Measurements from ENCODE around the gene NAALADL1.

The NAALADL1 gene

GRCh38 chr11:65059959-65060824, 1.8 kb upstream of the NAALADL1 start:
- H3K4me3 ChIP-seq (ENCODE audit: low read depth, low read length), result no peak overlapping the region
- DNase-seq (ENCODE audit: low read depth), result no peak
- TF ChIP-seq POLR2A (IDR thresholded peaks at IDR 0.05; ENCODE audit: extremely low read depth, insufficient read length) (no peak), MYC (IDR thresholded peaks at IDR 0.05; ENCODE audit: low read depth, low read length) (no peak), CTCF (IDR thresholded peaks at IDR 0.05; ENCODE audit: low read depth, low read length) (no peak)
- TF ChIP-seq, protein P1, sequence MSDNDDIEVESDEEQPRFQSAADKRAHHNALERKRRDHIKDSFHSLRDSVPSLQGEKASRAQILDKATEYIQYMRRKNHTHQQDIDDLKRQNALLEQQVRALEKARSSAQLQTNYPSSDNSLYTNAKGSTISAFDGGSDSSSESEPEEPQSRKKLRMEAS (IDR thresholded peaks at IDR 0.05; ENCODE audit: low read depth, low read length), result no peak

DNA sequence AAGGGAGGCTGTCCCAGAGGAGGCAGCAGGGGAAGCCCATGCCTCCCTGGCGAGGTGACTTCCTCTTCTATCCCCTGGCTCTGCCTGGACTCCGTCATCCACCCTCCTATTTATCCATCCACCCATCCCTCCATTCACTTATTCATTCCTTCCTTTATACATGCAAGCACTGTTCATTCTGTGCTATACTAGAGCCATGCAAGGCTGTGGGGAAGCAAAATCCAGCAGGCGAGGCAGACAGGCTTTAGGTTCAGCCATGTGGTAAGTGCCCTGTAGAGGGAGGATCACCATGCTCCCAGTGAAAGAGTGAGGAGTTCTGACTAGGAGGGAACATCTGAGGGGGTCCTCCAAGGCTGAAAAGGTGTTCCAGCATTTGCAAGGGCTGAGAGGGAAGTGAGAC, 1.2 kb upstream of the NAALADL1 start:
- H3K4me3 ChIP-seq (ENCODE audit: low read depth, low read length), result no peak overlapping the region
- TF ChIP-seq, protein P1 (IDR thresholded peaks at IDR 0.05; ENCODE audit: low read depth, low read length), result no peak
- TF ChIP-seq POLR2A (IDR thresholded peaks at IDR 0.05; ENCODE audit: extremely low read depth, insufficient read length) (no peak), CTCF (IDR thresholded peaks at IDR 0.05; ENCODE audit: low read depth, low read length) (no peak), MYC (IDR thresholded peaks at IDR 0.05; ENCODE audit: low read depth, low read length) (no peak)
- no peak for DNase-seq (ENCODE audit: low read depth)

DNA sequence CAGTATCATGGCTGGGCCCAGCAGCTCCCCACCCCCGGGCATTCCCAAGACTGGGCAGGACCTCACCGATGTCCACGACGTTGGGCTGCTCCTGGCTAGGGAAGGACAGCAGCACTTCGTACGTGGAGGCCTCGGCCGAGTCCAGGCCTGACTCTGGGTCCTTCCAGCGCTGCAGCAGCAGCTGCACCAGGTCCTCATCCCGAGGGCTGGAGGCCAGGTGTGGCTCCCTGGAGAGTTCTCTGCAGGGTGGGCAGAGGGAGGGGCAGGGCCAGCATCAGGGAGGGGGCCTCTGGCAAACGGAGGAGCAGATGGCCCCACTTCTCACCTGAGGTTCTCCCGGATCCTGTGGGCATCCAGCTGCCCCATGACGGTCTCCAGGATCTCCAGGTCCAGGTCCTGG, 341 bp downstream of the NAALADL1 start:
- TF ChIP-seq CTCF (IDR thresholded peaks at IDR 0.05; ENCODE audit: low read depth, low read length), result no peak
- no peak for TF ChIP-seq POLR2A (IDR thresholded peaks at IDR 0.05; ENCODE audit: extremely low read depth, insufficient read length)
- no peak for TF ChIP-seq MYC (IDR thresholded peaks at IDR 0.05; ENCODE audit: low read depth, low read length)
- TF ChIP-seq, protein P1 (IDR thresholded peaks at IDR 0.05; ENCODE audit: low read depth, low read length), result no peak
- no peak for DNase-seq (ENCODE audit: low read depth)
- H3K4me3 ChIP-seq (ENCODE audit: low read depth, low read length), result no peak overlapping the region

- DNase-seq (ENCODE audit: low read depth), result no peak
- TF ChIP-seq MYC (IDR thresholded peaks at IDR 0.05; ENCODE audit: low read depth, low read length) (no peak), CTCF (IDR thresholded peaks at IDR 0.05; ENCODE audit: low read depth, low read length) (no peak), POLR2A (IDR thresholded peaks at IDR 0.05; ENCODE audit: extremely low read depth, insufficient read length) (no peak)
- TF ChIP-seq, protein P1 (IDR thresholded peaks at IDR 0.05; ENCODE audit: low read depth, low read length), result no peak
- H3K4me3 ChIP-seq (ENCODE audit: low read depth, low read length), result no peak overlapping the region
These were observed 827 bp downstream of the NAALADL1 start for GRCh38 chr11:65057526-65057925.

- no peak for DNase-seq (ENCODE audit: low read depth)
These were observed 1.4 kb downstream of the NAALADL1 start for GRCh38 chr11:65056999-65057398.

DNA sequence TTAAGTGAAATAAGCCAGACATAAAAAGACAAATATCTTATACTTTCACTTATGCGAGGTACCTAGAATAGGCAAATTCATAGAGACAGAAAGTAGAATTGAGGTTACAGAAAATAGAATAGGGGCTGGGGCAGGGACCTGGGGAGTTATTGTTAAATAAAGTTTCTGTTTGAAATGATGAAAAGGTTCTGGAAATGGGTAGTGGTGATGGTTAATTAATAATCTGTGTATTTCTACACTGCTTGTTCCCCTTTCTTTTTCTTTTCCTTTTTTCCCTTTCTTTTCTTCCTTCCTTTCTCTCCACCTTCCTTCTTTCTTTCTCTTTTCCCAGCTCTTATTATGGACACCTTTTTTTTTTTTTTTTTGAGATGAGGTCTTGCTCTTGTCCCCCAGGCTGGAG, 2.8 kb downstream of the NAALADL1 start:
- DNase-seq (ENCODE audit: low read depth), result no peak
- TF ChIP-seq CTCF (IDR thresholded peaks at IDR 0.05; ENCODE audit: low read depth, low read length) (no peak), POLR2A (IDR thresholded peaks at IDR 0.05; ENCODE audit: extremely low read depth, insufficient read length) (no peak), MYC (IDR thresholded peaks at IDR 0.05; ENCODE audit: low read depth, low read length) (no peak)
- TF ChIP-seq, protein P1 (IDR thresholded peaks at IDR 0.05; ENCODE audit: low read depth, low read length), result no peak
- H3K4me3 ChIP-seq (ENCODE audit: low read depth, low read length), result no peak overlapping the region

More at GRCh38 chr11:65056999-65057398, 1.4 kb downstream of the NAALADL1 start:
- H3K4me3 ChIP-seq (ENCODE audit: low read depth, low read length), result no peak overlapping the region
- TF ChIP-seq, protein P1 (IDR thresholded peaks at IDR 0.05; ENCODE audit: low read depth, low read length), result no peak

All from NB4 (cell line).